Measurements from ENCODE around the gene PIGC.

DNA sequence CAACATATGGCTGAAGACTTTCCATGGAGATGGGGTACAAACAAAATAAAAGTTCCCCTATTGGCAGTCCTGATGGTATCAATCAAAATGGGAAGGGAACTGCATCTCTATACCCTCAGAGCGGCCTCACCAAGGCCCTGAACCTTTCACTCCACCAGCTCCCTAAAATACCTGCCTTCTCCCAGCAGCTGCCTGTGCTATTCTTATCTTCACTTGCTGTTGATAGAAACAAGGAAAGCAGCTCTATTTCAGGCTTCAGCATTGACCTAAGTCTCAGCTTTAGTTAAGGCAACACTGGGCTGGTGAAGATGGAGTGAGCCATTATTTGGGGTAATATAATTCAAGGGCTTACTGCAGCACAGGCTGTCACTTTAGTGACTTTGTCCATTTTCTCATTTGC, 21.7 kb upstream of the PIGC start:
- TF ChIP-seq, protein P1, sequence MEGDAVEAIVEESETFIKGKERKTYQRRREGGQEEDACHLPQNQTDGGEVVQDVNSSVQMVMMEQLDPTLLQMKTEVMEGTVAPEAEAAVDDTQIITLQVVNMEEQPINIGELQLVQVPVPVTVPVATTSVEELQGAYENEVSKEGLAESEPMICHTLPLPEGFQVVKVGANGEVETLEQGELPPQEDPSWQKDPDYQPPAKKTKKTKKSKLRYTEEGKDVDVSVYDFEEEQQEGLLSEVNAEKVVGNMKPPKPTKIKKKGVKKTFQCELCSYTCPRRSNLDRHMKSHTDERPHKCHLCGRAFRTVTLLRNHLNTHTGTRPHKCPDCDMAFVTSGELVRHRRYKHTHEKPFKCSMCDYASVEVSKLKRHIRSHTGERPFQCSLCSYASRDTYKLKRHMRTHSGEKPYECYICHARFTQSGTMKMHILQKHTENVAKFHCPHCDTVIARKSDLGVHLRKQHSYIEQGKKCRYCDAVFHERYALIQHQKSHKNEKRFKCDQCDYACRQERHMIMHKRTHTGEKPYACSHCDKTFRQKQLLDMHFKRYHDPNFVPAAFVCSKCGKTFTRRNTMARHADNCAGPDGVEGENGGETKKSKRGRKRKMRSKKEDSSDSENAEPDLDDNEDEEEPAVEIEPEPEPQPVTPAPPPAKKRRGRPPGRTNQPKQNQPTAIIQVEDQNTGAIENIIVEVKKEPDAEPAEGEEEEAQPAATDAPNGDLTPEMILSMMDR (IDR thresholded peaks at IDR 0.05) = no peak
- TF ChIP-seq POLR2AphosphoS5 (IDR thresholded peaks at IDR 0.05) = no peak
- TF ChIP-seq POLR2A (IDR thresholded peaks at IDR 0.05) = no peak
